GF-D8 (cell line): ENCODE results near the gene NKX1-2.
A peak's percentile ranks its signal among the peaks of the same experiment; 100 is the strongest.

Source experiments
- DNase-seq: peaks from one replicate; lab custom pipeline; 2025; lab: John Stamatoyannopoulos, UW

NKX1-2 gene

GRCh38 chr10:124415210-124415609 lies 34.6 kb downstream of the NKX1-2 start:
- DNase-seq = no peak

GRCh38 chr10:124414076-124414475 lies 35.8 kb downstream of the NKX1-2 start:
- no peak for DNase-seq

- no peak for DNase-seq
Measured at GRCh38 chr10:124409696-124410095, 40.1 kb downstream of the NKX1-2 start.

GRCh38 chr10:124408357-124408756 lies 41.5 kb downstream of the NKX1-2 start:
- DNase-seq = no peak

GRCh38 chr10:124407456-124407855 lies 42.4 kb downstream of the NKX1-2 start:
- no peak for DNase-seq

GRCh38 chr10:124403548-124403947 lies 46.3 kb downstream of the NKX1-2 start:
- peak; percentile 53 for DNase-seq

GRCh38 chr10:124402273-124402672 lies 47.6 kb downstream of the NKX1-2 start:
- DNase-seq = no peak

GRCh38 chr10:124401633-124402032 lies 48.2 kb downstream of the NKX1-2 start:
- DNase-seq = no peak
